ENCODE measurements around the gene HOXA13.

Gene HOXA13

GRCh38 chr7:27146491-27147198 is 53.2 kb downstream of the HOXA13 start:
- DNase-seq, result no peak

- DNase-seq, result no peak
These were observed 53.9 kb downstream of the HOXA13 start for GRCh38 chr7:27145914-27146412.

DNA sequence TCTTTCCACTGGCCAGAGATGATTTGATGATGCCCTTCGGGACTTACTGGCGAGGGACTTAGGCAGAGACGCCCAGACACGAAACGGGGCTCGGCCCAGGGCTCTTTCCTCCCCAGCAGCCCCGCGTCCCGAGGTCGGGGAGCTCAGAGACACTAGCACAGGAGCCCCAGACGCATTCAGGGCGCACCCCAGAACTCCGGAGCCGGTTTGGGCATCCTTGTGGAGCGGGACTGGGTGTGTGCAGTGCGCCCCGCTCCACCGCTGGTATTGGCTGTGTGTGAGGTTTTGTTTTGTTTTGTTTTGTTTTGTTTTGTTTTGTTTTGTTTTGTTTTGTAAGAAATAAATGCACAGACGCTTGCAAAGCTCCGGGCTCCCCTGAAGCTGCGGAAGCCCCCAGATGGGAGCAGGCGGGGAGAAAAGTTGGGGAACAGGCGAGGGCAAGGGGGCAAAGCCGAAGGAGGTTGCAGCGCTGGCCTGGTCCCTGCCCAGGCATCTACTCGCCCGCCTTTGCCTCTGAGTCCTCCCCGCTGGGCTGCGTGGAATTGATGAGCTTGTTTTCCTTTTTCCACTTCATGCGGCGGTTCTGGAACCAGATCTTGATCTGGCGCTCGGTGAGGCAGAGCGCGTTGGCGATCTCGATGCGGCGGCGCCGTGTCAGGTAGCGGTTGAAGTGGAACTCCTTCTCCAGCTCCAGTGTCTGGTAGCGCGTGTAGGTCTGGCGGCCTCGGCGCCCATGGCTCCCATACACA is 54.6 kb downstream of the HOXA13 start:
- no peak for DNase-seq

DNA sequence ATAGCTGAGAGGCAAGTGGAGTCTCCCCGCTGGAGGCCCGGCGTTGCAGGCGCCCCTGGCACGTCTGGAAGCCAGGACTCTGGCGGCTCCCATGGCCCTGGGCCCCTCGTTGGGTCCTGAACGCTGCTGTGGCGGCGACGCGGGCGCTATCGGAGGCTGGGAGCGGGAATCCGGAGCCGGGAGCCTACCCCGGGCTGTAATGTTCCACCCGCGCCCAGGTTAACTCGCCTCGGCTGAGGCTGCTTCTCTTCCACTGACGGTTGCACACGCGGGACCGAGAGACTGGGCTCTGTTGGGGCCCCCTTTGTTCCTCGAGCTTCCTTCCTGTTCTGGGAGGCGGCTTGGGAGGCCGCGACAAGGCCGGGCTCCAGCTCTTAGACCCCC is 55.1 kb downstream of the HOXA13 start:
- no peak for DNase-seq
